Skin of body (tissue), 2 donors: Measurements from ENCODE around the gene TBC1D10A. TPM values are rescaled to one million over a fixed set of nuclear protein-coding genes. Genes with fewer than 3 reads are reported as not detected.
A peak's percentile ranks its signal among the peaks of the same experiment; 100 is the strongest.

Source experiments
- DNase-seq: peaks from one replicate; lab custom pipeline; 2025; lab: John Stamatoyannopoulos, UW
- total RNA-seq: library from RNA; depleted of rRNA; stranded (reverse); fragments of >200 nt; gene quantifications from one replicate; pipeline ENCODE4 v1.2.3, GENCODE V29; 2014

TBC1D10A gene
- total RNA-seq, 1 donor from 2014 or later, result 10.8 TPM

DNA sequence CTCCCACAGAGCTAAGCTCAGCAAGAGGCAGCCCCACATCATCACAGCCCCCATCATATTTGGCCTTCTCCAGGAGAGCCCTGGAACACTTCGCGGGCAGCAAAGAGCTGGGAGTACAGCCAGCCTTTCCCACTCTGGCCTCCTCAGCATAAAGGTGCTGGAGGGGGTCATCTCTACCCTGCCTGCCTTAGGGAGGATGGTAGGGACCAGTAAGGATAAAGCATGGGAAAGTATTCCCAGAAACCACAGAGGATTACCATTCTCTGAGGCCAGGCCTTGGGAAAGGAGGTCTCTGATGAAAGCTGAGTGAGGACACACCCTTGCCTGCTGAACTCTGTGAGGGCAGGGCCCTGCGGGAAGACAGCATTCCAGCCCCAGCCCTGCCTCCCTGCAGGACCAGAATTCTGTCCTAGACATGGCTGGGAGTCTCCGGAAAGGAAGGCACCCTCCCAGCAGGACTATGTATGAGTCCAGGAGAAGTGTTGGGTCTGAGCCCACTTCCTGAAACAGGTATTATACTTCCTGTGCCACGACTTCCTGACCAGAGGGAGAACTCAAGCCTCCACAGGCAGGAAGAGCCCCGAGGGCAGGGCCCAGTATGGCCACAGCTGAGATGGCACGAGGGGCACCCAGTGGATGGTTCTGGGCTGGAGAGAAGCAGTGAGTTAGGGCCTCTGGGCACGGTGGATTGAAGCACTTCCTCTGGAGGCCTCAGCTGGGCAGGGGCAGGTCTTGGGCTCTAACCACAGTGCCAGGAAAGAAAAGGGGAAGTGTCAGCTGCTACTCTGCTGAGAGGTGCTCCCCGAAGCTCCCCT lies 24.5 kb downstream of the TBC1D10A start:
- no peak for DNase-seq

DNA sequence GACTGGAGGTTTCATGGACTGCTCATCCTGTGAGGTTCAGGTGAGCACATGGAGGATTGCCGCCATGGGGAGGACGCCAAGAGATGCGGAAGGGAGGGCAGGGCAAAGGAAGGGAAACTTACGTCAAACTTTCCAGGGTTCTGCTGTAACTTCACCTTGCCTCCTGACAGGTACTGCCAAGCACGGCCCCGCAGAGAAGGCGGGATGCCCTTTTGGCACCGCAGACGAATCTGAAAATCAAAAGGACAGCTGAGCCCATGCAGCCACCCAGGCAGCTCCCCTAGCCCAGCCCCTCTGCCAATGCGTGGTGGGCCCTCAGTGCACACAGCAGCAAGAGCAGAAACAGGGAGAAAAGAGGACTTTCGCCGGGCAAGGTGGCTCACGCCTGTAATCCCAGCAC lies 27.4 kb downstream of the TBC1D10A start:
- DNase-seq, result no peak

- no peak for DNase-seq
These were observed 28.6 kb downstream of the TBC1D10A start for GRCh38 chr22:30297991-30298701.

- no peak for DNase-seq
These were observed 29.3 kb downstream of the TBC1D10A start for GRCh38 chr22:30297276-30297990.

DNA sequence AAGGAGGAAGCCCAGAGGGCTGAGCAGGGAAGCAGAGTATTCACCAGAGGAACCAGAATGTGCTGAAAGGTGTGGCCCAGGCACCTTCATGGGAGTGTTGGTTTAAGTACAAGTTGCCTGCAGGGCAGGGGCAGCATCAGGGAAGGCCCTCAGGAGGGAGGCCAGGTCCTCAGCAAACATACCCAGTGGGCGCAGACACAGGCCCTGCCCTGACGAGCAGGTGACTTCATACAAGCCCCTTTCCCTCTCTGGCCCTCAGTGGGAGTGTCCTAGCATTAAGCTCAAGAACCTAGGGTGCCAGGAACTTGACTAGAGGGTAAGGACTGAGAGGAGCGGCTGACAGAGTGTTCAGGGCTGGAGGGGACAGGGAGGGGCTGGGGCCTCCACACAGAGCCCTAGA lies 29.9 kb downstream of the TBC1D10A start:
- DNase-seq, result no peak

DNA sequence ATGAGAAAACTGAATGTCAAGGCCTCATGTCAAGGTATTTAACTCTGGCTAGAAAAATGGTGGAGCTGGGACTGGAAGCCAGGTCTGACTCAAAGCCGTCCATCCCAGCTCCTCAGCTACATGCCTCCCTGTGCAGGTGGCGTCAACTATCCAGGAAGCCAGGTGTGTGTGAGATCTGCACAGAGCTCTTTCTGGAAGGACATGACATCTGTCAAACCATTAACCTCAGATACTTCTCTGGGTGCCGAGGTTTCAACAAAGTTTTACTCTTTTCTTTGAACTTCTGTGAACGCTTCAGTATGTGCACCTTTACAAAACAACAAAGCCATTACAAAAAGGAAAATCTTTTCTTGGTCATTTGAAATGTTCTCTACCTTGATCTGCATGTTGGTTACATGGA lies 30.4 kb downstream of the TBC1D10A start:
- DNase-seq, result no peak

DNA sequence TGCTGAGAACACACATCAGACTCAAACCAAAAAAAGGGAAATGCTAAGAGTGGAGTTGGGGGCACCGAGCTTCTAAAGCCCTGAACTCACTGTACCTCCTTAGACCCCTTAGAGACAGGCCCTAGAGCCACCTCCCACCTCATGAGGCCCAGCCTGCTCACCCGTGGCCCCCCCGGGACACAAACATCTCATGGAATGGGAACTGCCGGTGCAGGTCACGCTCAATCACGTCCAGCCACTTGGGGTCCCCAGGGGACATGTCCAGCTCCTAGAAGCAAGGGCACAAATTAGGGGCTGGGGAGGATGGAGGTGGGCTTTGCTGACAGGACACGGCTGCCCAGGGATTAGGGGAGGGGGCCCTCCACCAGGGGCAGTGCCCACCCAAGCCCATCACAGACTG lies 31.2 kb downstream of the TBC1D10A start:
- DNase-seq, result no peak

GRCh38 chr22:30294830-30295229 lies 31.9 kb downstream of the TBC1D10A start:
- no peak for DNase-seq

DNA sequence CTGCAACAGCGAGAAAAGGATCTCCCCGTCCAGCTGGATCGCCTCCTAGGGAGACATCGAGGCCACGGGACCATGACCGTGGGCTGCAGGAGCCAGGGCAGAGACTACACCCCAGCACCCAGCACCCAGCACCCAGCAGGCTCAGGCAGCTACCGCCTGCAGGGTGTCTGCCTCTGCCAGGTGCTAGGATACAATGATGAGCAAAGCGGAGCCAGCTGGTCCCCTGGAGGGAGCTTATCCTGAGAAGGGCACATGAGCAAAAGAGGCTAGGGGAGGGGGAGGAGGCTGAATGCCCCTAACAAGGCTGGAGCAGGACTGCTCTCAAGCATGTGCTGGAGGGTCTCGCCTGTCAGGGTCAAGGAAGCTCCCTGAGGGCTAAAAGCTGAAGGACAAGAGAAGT lies 32.7 kb downstream of the TBC1D10A start:
- no peak for DNase-seq

DNA sequence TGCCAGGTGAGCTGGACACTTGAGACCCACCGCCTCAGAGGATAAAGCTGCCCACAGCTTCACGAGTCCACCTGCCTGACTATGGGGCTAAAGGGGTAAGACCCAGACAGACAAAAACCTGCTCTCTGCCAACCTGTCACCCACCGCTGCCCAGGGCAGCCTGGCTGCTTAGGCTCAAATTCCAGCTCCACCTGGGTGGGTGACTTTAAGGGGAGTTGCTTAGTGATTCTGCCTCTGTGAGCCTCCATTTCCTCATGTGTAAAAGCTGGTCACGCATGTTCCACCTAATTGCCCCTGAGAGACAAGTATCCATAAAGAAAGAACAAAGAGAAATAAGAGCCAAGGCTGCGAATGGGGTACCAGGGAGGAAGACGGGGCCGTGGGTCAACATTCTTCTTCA lies 33.7 kb downstream of the TBC1D10A start:
- no peak for DNase-seq

DNA sequence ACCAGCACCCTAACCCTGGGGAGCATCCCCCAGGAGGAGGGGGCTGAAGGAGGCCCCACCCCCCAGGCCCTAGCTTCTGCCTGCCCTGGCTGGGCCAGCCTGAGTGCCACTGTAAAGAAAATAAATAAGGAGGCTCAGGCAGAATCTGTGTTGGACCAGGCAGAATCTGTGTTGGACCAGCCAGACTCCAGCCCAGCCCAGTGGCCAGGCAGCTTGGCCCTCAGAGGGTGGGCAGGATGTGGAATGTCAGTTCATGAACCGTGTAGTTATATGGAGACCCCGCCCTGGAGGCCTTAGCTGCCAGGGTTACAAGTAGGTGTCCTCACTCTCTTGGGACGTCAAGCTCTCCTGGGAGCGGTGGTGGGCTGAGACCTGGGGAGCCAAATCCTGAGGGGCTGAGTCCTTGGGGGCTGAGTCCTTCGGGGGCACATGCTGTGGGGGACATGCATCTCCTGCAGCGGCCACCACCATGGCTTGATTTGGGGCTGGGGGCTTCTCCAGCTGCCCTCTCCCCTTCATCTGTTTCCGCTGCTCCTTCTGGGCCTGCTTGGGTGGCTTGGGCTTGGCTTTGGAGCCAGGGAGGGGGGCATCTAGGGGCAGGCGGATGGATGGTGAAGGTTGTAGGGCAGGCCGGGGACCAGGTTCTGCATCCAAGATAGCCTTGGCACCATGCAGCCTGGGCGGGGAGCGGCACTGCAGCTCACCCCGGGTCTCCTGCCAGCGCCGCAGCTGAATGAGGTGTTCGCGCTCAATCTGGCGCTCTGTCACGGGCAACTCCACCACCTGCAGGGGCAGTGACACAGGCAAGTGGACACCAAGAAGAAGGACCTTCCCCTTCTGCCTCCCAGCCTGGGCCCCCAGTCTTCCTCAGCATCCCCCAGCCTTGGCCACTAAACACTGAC lies 34.4 kb downstream of the TBC1D10A start:
- no peak for DNase-seq

- DNase-seq, result peak; percentile 77
These were observed 35.5 kb downstream of the TBC1D10A start for GRCh38 chr22:30291058-30291892.

DNA sequence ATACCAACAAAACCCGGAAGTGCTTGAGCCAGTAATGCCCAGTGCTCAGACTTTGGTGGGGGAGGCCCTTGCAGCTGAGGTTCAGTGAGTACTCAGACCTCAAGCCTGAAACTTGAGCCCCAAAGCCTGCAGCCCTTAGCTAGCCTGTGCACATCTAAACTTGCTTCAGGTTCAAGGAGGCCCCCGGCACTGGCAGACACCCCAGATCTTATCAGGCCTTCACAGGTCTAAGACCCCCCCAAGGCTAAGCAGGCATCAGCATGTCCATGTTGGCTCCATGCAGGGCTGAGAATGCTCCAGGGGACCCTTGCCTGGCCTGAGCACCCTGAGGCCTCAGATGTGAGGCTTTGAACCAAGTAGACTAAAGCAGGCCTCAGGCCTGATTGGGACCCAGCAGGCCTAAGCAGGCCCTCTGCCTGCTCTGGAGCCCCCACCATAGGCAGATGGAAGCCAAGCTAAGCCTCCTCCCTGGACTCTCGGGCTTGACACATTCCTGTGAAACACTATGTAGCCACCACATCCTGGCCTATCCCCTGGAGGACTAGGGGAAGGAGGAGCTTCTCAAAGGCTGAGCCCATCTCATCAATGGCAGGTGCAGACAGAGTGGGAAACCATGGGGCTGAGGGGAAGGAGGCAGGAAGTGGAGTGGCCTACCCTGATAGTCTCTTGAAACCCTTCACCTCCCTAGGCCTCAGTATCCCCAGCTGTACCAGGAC lies 36.2 kb downstream of the TBC1D10A start:
- peak; percentile 77 for DNase-seq

DNA sequence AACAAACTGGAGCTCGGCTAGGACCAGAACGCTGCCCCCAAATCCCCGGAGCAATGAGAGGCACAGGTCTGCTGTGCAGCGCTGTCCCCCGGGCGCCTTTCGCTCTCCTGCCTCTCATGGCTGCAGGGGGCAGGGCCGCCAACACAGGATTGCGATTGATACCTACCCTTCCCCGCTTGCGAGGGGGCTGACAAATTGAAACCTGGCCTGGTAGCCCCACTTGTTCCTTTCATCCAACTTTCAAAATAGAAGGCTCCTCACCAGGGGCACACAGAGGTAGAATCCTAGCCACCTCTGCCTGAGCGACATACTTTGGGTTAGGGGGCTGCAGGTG lies 36.8 kb downstream of the TBC1D10A start:
- DNase-seq, result no peak

DNA sequence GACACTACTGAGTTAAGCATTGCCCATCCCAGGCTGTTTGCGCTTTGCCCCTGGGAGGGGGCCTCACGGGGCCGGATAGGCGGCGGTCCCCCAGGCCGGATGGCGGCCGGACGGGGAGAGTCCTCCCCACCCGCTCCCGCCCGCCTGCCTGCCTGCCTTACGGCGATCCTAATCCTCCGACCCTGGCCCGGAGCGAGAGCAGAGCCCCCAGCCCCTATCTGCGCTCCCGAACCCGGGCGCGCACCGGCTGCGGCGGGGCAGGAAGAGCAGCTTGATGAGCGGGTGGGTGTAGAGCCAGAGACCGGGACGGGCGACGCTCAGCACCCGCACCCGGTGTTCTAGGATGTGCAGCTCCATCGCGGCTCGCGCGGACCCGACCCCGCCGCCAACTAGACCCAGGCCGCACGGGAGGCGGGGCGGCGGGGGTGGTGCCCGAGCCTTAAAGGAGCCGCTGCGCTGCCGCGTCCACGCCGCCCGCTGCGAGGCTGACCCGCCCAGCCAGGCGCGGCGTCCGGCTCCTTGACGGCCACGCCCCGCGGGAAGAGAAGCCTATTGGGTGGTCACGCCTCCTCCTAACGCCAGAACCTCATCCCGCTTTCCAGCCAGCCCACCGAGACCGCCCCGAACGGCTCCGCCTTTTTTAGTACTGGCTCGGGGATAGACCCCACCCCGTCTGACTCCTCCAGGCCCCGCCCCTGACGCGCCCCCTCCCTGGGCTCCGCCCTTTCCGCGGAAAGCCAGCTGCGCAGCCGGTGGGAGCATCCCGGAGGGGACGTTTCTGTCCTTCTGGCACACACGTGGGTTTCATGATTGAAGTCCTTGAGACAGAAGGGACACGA lies 37.4 kb downstream of the TBC1D10A start, which contains the start of gene CASTOR1:
Gene CASTOR1, minus strand, starts transcription at position 365 of the 839 bp plus-strand sequence. Its CDS starts 8 bp downstream, at position 357.
- peak; percentile 97 for DNase-seq

- DNase-seq, result no peak
These were observed 38.2 kb downstream of the TBC1D10A start for GRCh38 chr22:30288419-30289140.

DNA sequence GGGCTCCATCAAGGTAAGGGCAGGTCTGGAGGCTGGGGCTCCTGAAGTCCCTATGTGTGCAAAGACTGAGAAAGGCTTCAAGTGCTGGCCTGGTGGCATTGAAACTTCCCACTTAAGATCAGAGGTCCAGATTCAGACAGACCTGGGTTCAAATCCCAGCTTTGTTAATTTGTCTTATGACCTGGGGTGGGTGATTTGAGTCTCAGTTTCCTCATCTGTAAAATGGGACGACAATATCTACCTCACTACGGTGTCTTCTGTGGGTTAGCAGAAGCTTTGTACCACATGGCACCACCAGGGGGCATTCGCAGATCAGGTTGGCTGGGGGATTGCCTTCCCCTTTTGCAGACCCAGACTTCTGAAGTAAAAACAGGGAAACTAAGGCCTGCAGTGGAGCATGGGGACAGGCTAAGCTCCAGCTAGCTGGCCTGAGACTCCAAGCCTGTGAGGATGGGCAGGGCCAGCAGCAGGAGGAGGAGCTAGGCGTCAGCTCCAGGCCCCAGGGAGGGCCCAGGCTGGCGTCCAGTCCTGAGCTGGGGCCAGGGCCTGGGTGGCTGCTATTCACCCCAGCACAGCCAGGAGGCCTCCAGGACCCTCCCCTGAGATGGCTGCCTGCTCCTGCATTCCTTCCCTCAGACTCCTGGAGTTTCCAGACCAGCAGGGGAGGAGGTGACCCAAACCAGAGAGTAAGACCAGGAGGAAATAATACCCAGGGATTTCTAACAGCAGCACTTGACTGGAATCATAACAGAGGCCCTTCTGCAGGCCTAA lies 38.9 kb downstream of the TBC1D10A start:
- peak; percentile 81 for DNase-seq
